WI38 (cell line): Measurements from ENCODE around the gene DCTN1.

ENCODE experiments used
- H3K4me3 ChIP-seq: 2 replicates; pipeline ENCODE4 v1.5.1; 2011; ENCODE audit warnings: low read depth, mild to moderate bottlenecking, control low read depth, low read length
- TF ChIP-seq, protein P1 (sequence below): IDR thresholded peaks from 2 replicates; pipeline ENCODE4 v1.5.1; 2012; ENCODE audit warnings: low read depth, mild to moderate bottlenecking, control low read depth, low read length

The DCTN1 gene

DNA sequence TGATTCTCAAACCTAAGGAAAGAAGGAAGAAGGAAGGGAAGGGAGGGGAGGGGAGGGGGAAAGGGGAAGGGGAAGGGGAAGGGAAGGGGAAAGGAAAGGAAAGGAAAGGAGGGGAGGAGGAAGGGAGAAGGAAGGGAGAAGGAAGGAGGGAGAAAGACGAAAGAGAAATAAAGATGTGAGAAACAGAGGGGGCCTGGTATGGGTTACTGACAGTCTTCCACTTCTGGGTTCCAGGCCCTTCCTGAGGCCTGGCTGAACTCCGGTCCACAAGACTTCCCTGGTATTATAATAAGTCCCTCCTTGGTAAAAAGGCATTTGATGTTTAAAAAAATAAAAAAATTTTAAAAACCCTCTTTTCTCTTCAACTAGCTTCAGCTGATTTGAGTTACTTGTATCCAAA is 54.3 kb downstream of the DCTN1 start:
- TF ChIP-seq, protein P1, sequence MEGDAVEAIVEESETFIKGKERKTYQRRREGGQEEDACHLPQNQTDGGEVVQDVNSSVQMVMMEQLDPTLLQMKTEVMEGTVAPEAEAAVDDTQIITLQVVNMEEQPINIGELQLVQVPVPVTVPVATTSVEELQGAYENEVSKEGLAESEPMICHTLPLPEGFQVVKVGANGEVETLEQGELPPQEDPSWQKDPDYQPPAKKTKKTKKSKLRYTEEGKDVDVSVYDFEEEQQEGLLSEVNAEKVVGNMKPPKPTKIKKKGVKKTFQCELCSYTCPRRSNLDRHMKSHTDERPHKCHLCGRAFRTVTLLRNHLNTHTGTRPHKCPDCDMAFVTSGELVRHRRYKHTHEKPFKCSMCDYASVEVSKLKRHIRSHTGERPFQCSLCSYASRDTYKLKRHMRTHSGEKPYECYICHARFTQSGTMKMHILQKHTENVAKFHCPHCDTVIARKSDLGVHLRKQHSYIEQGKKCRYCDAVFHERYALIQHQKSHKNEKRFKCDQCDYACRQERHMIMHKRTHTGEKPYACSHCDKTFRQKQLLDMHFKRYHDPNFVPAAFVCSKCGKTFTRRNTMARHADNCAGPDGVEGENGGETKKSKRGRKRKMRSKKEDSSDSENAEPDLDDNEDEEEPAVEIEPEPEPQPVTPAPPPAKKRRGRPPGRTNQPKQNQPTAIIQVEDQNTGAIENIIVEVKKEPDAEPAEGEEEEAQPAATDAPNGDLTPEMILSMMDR: no peak
- no peak overlapping the region for H3K4me3 ChIP-seq

GRCh38 chr2:74321737-74322136 is 58.4 kb downstream of the DCTN1 start:
- no peak overlapping the region for H3K4me3 ChIP-seq
- TF ChIP-seq, protein P1: no peak

DNA sequence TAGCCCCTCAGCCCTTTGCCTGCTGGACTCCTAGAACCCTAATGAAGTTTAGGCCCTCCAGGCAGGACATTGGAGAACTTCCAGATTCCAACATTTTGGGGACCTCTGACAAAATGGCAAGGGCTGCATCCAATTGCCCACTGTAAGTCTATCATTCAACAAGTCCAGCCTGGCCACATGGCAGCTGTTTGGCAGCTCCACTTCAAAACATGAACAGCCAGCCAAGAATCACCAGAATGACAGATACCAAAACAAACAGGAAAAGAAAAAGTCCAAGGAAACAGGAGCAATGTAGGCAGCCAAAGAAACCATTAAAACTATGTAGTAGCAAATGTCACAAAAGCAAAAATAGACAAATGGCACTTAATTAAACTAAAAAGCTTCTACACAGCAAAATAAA is 62.4 kb downstream of the DCTN1 start:
- TF ChIP-seq, protein P1: no peak
- no peak overlapping the region for H3K4me3 ChIP-seq

- TF ChIP-seq, protein P1: no peak
- H3K4me3 ChIP-seq: no peak overlapping the region
Observed at GRCh38 chr2:74316627-74317295, 63.4 kb downstream of the DCTN1 start.

DNA sequence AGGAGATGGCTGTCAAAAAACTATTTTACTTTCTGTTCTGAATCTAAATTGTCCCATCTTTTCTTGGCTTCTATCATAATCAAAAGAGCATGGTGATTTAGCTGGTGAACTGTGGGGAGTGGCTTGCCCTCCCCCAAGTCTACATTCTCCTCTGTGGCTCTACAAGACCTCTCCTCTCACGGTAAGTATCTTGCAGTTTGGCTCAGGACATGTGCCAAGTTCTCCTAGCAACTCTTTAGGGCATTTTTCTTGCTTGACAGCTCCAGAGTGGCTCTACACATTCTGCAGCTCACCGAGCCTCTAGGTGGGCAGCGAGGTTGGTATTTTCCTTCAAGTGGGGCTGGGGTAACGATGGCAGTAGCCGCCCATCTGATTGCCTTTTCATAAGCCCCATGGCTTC is 66.0 kb downstream of the DCTN1 start:
- H3K4me3 ChIP-seq: no peak overlapping the region
- TF ChIP-seq, protein P1: no peak

DNA sequence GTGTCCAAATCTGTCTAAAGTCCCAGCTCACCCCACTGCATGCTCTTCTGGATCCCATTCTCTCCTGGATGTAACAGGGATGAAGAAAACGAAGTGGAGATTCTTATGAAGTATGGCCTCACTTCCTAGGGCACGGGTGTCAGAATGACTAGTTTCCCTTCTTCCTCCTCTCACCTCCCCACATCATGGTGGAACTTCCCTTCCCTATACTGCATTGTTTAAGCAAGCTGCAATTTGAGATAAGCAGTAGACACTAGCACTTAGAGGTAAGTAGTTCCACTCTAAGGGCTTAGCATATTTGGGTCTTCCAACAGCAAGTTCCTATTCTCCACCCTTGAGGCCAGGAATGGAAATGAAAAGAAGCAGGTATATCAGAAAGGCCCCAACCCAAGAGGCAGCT is 66.6 kb downstream of the DCTN1 start:
- TF ChIP-seq, protein P1: no peak
- H3K4me3 ChIP-seq: no peak overlapping the region

- H3K4me3 ChIP-seq: no peak overlapping the region
- TF ChIP-seq, protein P1: no peak
Observed at GRCh38 chr2:74312913-74313312, 67.2 kb downstream of the DCTN1 start.
